ES-I3 (cell line): ENCODE results near the gene BCL2.

Source experiments
- H3K36me3 ChIP-seq: 2 replicates; pipeline ENCODE4 v1.6.1; 2013; ENCODE audit warnings: mild to moderate bottlenecking, low read length, control low read depth, moderate library complexity; ENCODE audit not compliant: insufficient read depth
- H3K4me1 ChIP-seq: 2 replicates; pipeline ENCODE4 v1.6.1; 2013; ENCODE audit warnings: mild to moderate bottlenecking, control low read depth, low read length; ENCODE audit not compliant: insufficient read depth
- H3K9ac ChIP-seq: 2 replicates; pipeline ENCODE4 v1.6.1; 2013; ENCODE audit warnings: low read depth, mild to moderate bottlenecking, low read length, moderate library complexity
- H3K9me3 ChIP-seq: 2 replicates; pipeline ENCODE4 v1.6.1; 2013; ENCODE audit warnings: mild to moderate bottlenecking, low read length, moderate library complexity; ENCODE audit not compliant: control insufficient read depth, insufficient read depth

BCL2 gene

DNA sequence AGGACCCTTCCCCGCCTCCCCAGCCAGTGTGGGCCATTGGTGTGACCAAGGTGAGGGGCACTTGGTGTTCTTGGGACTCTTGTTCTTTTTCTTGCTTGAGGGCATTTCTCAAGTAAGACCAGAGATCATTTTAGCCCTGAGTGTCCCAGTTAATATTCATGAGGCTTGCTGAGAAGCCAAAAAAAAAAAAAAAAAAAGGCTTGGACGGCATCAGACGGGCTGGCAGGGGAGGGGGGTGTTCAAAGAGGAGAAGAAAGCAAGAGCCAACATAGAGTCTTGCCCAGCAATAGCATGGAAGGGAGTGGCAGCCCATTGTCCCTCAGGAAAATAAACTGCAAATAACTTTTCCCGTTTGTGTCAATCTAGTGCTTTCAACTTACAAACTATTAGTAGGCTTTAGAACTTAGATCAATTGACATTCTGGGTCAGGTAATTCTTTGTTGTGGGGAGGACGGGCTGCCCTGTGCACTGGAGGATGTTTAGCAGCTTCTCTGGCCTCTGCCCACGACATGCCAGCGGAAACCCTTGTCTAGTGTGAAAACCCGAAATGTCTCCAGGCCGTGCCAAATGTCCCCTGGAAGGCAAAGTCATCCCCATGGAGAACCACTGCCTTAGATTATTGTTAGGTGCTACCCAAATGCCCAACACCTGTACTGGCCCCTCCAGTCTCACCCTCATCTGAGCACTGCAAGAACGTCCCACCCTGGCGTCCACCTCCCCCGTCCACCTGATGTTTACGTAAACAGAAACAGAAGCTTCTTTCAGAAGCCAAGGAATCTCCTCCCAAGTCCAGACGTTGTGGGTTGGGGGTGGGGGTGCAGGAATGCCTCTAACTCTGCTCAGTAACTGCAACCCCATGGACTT, 163.4 kb downstream of the BCL2 start:
- H3K9ac ChIP-seq = no peak overlapping the region
- no peaks in the 10 kb centered on the region for H3K36me3 ChIP-seq
- H3K4me1 ChIP-seq = no peaks in the 10 kb centered on the region
- H3K9me3 ChIP-seq = no peaks in the 10 kb centered on the region

DNA sequence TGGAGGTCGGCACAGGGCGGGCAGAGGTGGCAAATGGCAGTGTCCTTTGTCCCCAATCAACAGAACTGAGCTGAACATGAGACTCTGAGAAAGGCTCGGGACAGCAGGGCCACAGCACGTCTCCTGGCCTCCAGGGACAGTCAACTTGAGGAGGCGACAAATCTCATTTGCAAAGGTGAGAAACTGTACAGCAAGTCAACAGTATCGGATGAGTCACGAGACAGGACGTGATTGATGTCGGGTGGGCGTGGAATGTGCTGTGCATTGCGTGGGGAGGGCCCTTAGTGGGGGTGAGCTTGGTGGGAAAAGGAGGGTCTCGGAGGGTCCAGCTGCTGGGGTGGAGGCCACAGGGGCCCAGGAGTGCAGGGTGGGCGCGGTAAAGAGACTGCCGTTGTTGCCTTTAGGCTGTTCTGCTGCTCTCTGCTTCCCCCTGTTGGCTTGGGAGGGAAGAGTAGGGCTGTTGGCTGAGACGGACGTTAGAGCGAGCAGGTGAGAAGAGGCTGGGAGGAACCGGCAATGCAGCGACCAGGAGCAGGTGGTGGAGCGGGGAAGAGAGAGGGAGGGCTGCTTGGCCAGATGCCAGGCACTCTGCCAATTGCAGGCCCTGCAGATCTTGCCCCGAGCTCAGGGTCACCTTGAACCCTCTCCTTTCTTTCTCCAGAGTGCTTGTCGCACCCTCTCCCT, 164.3 kb downstream of the BCL2 start:
- Histone ChIP-seq H3K9ac (no peak overlapping the region), H3K9me3 (no peaks in the 10 kb centered on the region), H3K36me3 (no peaks in the 10 kb centered on the region), H3K4me1 (no peaks in the 10 kb centered on the region)

DNA sequence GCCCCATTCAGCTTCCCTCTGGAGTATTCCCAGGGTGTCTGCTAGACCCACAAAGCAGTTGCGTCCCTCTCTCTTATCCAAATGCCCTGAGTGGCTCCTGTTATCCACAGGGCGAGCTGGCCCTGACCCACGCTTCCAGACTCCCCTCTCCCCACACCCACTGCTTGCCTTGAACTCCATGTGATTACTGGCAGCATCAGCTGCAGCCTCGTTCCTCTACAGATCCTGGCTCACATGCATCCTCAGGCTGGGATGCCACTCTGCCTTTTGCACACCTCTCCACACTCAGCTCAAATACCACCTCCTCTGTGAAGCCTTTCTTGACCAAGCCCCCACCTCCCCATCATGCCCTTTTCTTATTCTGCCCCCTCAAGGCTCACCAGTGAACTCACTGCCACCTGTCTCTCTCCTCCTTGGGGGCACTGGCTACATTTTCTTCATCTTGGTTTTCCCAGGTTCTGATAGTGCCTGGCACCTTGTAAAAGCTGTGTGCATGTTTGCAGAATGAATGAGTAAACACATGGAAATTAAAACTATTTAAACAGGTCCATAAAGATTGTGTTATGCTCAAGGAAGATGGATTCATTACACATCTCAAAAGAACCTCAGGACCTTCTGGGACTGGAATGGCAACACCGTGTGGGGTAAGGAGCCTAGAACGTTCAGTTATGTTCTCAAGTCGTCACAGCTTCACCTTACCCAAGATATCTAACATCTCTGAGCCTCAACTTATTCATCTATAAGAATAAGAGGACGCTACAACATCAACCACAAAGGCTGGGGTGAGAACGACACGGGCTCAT, 165.0 kb downstream of the BCL2 start:
- Histone ChIP-seq H3K4me1 (no peaks in the 10 kb centered on the region), H3K9ac (no peak overlapping the region), H3K36me3 (no peaks in the 10 kb centered on the region), H3K9me3 (no peaks in the 10 kb centered on the region)

DNA sequence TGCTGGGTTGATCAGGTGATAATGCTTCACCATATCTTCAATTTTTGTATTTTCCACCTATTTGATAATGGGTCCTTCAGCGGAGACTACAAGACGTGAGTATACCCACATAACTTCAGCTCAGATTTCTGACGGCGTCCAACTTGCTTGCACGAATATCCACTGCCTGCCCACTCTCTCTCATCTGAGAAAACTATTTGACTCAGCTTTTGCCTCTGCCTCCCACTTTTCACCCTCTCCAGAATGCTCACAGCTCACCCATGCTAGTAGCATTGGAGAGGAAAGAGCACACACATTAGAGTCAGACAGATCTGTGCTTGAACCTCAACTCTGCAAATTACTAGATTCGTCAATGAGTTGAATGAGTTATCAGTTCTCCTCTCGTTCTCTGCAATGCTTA, 166.8 kb downstream of the BCL2 start:
- H3K4me1 ChIP-seq = no peaks in the 10 kb centered on the region
- no peaks in the 10 kb centered on the region for H3K36me3 ChIP-seq
- no peak overlapping the region for H3K9ac ChIP-seq
- H3K9me3 ChIP-seq = no peaks in the 10 kb centered on the region

DNA sequence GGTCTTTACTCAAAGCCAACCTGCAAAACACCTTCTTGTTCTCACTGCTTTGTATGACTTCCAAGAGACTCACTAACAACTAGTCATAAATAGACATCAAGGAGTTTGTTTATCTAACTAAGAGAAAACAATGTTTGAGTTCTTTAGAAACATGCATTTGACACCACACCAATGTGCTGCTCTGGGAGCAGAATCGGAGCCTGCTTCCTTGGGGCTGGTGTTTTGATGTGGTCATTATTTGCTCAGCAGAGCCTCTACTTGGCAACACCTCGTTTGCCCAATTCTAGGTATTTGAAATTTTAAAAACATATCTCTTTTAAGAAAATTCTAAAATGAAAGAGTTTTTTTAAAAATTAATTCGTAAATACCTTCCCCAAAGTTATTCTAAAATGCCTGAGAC, 167.5 kb downstream of the BCL2 start:
- no peak overlapping the region for H3K9ac ChIP-seq

DNA sequence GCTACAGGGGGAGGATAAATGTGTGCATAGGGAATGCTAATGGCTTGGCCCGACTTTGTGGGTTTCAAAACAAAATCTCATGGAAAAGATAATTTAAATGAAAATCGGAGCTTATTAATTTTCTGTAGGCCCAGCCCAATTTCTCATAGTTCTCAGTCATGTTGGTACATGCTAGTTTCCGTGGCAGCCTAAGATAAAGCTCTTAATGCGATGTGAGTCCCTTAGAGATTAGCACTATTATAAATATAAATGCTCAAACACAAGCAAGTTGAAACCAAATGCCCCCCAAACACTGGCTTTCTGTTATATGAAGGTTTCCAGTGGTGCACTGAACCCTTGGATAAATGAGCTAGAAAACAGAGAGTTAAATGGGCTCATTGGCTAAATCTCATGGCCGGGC, 168.0 kb downstream of the BCL2 start:
- H3K9me3 ChIP-seq = no peaks in the 10 kb centered on the region
- H3K36me3 ChIP-seq = no peaks in the 10 kb centered on the region
- H3K4me1 ChIP-seq = no peaks in the 10 kb centered on the region
- H3K9ac ChIP-seq = no peak overlapping the region

More for the DNA sequence above, 167.5 kb downstream of the BCL2 start:
- H3K9me3 ChIP-seq = no peaks in the 10 kb centered on the region
- H3K4me1 ChIP-seq = no peaks in the 10 kb centered on the region
- H3K36me3 ChIP-seq = no peaks in the 10 kb centered on the region

DNA sequence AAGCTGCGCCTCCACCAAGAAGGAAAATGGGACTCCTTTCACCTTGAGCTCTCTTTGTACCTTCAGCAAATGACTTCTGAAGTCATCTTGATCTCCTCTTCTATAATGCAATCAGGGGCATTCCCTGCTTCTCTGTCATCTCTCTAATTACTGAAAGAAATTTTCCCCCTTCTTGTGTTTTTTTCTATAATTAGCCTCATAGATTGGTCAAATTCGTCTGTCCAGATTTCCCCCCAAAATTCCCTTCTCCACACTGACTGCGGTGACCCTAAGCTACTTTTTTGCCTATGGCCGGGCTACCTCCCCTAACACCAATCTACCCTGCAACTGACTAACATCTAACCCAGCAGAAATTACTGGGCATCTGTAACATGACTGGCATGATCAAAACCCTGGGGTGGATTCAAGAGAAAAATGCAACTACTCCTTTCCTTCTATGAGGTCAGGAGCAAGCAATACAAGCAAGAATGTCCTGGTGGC, 168.6 kb downstream of the BCL2 start:
- Histone ChIP-seq H3K9ac (no peak overlapping the region), H3K36me3 (no peaks in the 10 kb centered on the region), H3K9me3 (no peaks in the 10 kb centered on the region), H3K4me1 (no peaks in the 10 kb centered on the region)

DNA sequence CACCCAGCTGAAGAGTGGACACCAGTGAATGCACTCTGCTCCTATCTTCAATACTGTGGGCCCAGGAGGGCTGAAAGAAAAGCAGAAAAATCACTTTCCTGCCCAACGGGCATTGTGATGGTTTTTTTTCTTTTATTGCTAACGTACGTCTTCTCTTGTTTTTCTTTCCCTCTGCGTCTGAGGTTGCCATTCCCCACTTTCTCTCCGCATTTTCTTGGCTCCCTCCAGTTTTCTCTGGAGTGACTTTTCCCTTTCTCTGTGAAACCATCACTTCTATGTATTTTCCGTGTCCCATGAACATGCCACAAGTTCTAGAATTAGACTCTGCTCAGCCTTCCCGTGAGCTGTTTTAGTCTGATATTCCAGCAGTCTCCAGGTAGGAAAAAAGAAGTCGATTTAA, 169.2 kb downstream of the BCL2 start:
- Histone ChIP-seq H3K9me3 (no peaks in the 10 kb centered on the region), H3K4me1 (no peaks in the 10 kb centered on the region), H3K36me3 (no peaks in the 10 kb centered on the region), H3K9ac (no peak overlapping the region)

DNA sequence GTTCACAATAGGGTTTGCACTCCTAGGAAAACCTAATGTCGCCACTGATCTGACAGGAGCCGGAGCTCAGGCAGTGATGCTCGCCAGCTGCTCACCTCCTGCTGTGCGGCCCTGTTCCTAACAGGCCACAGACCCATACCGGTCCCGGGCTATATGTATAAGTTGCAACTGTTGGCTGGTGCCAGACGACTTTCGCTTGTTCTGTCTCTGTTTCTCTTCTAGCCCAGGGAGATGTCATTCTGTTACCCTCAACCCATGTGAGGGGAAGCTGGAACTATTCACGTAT, 170.3 kb downstream of the BCL2 start:
- no peaks in the 10 kb centered on the region for H3K9me3 ChIP-seq
- no peaks in the 10 kb centered on the region for H3K4me1 ChIP-seq
- no peaks in the 10 kb centered on the region for H3K36me3 ChIP-seq
- no peak overlapping the region for H3K9ac ChIP-seq

DNA sequence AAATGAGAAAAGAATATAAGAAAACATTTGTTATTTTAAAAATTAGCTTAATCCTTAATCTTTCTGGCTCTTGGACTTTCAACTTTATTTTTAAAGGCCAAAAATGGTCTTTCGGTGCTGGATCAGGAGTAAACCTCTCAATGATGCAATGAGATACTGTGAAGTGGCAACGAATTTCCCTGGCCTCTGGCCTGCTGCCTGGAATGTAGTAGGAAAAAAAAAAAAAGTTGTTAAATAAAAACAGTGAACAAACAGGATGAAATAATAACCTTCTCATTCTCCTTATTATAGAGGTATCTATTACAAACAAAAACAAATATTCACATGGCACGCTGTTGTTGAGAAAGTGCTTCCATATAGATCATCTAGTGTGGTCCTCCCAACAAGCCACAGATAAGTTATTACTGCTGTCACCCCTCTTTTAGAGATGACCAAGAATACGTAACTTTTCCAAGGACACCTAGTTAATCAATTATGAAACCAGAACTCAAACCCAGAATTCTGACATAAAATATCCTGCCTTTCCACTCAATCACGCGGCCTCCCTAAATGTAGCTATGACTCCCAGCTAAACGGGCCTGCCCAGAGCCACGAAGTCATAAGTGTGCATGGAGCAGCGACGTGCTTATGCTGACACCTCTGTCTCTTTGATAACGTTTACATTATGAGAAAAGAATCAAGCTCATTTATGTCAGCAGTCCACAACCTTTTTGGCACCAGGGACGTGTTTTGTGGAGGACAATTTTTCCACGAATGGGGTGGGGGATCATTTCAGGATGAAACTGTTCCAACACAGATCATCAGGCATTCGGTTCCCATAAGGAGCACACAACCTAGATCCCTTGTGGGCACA, 170.9 kb downstream of the BCL2 start:
- Histone ChIP-seq H3K9me3 (no peaks in the 10 kb centered on the region; the same call in 1 of the 2 replicates), H3K4me1 (no peaks in the 10 kb centered on the region), H3K9ac (no peak overlapping the region), H3K36me3 (no peaks in the 10 kb centered on the region)

DNA sequence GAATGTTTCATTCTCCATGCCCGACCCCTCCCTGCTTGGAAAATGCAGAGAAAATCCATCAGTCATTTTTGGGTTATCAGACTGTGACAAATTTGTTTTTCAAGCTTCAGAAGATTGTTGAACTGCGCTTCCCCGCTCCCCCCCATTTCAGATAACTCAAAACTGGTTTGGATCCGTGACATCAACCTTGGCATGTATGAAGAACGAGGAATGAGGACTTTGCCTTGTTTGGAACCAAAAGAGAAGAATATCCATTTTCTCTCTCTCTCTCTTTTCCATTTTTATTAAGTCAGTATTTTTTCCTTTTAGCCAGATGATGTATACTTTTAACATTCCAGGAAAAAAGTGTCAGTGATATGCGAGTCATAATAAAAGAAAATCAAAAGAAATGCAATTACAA, 171.6 kb downstream of the BCL2 start:
- no peaks in the 10 kb centered on the region for H3K4me1 ChIP-seq

DNA sequence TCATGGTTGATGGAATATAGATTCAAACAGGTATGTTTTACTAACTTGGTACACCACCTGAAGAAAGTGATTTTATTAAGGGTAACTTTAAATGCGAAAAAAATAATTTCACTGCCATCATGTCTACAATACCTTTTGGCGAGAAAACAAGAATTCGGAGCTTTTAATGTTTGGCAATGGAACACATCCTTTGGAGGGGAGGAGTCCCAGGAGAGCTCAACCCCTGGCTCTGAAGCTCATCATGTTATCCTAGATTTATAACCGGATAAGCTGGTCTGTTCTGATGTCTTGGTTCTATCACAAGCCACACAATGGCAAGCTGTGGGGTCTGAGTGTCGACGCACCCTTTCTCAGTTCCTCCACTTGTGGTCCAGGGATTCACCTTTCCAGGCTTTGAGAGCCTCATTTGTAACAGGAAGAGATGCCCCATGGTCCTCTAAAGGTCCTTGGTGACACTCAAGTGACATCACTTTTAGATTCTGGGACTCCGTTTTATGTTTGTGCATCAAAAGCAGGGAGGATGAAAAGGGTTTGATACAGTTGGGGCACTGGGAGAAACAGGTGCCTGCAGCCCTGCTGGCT, 172.7 kb downstream of the BCL2 start:
- H3K9me3 ChIP-seq = no peaks in the 10 kb centered on the region; the same call in 1 of the 2 replicates
- H3K4me1 ChIP-seq = no peaks in the 10 kb centered on the region
- H3K9ac ChIP-seq = no peak overlapping the region
- H3K36me3 ChIP-seq = no peaks in the 10 kb centered on the region

More for the DNA sequence above, 171.6 kb downstream of the BCL2 start:
- Histone ChIP-seq H3K9me3 (no peaks in the 10 kb centered on the region; the same call in 1 of the 2 replicates), H3K9ac (no peak overlapping the region), H3K36me3 (no peaks in the 10 kb centered on the region)

DNA sequence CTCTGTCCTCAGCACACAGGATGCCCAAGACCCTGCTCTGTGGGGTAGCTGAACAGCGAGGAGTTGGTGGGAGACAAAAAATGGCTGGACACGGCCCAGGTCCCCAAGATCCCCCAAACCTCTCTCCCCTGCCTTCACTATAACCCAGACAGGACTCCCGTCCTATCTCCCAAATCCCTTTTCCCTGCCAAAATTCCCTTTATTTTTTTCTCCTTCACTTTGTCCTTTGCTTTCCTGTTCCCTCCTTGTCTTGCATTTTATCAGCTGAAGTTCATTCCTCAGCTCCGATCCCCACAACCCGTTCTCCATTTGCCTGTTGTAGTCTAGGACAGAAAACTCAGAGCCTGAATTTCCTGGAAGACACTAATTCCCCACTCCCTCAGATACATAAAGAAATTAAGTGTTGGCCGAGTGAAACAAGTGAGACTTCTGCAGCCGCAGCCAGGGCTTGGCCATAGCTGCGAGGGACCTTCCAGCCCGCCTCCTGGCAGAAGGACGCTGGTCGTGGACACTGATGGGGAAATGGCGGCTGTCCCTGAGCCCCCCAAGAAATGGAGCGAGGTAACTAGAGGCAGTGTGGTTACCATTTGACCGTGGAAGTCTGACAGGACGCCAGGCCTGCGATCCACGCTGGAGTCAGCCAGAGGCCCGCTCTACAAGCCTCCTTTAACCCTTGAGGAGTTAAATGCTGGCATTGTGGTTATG, 173.6 kb downstream of the BCL2 start:
- no peaks in the 10 kb centered on the region for H3K4me1 ChIP-seq
- H3K9me3 ChIP-seq = no peaks in the 10 kb centered on the region; the same call in 1 of the 2 replicates
- no peaks in the 10 kb centered on the region for H3K36me3 ChIP-seq
- no peak overlapping the region for H3K9ac ChIP-seq
